GM19467 (cell line): ENCODE results near the gene DQX1.
"Not testable (repeated sequence)": the region's sequence is repeated elsewhere in the genome, so short reads cannot be mapped to it uniquely, and the experiment has no call there.

Experiments used
- ATAC-seq: cut with Tn5 transposase; IDR thresholded peaks from one replicate; pipeline ENCODE4 v1.9.1; 2021; ENCODE audit warnings: mild to moderate bottlenecking, moderate library complexity; ENCODE audit not compliant: unreplicated experiment

The DQX1 gene

GRCh38 chr2:74471332-74472065, 54.5 kb downstream of the DQX1 start:
- no peak for ATAC-seq

GRCh38 chr2:74470742-74471141, 55.3 kb downstream of the DQX1 start:
- not testable (repeated sequence) for ATAC-seq
